ENCODE data around the gene PKD2L1.

The PKD2L1 gene

GRCh38 chr10:100364175-100364574, 34.1 kb upstream of the PKD2L1 start:
- H3K18ac ChIP-seq (ENCODE audit: low read length): no peak overlapping the region
- H3K27me3 ChIP-seq (ENCODE audit: control insufficient read depth in 3 of 3, insufficient read depth in 3 of 3, low read depth in 1 of 3, low read length in 3 of 3): no peaks in the 10 kb centered on the region
- no peak for DNase-seq (ENCODE audit: low spot score)
- no peak overlapping the region for H2BK15ac ChIP-seq (ENCODE audit: low read length)
- no peak overlapping the region for H2BK120ac ChIP-seq (ENCODE audit: low read depth, low read length)
- no peak overlapping the region for H3K9ac ChIP-seq (ENCODE audit: low read depth, low read length, poor library complexity)
- H2AFZ ChIP-seq (ENCODE audit: low read length): no peak overlapping the region
- H2BK5ac ChIP-seq (ENCODE audit: low read length): no peak overlapping the region
- H4K8ac ChIP-seq (ENCODE audit: low read depth, low read length): no peak overlapping the region
- H3K4me3 ChIP-seq (ENCODE audit: low read length in 2 of 2): no peak overlapping the region
- no peak overlapping the region for H3K23ac ChIP-seq (ENCODE audit: low read depth, low read length, poor library complexity)
- peaks cover 33 to 59% of the 10 kb centered on the region in 2 donors for H3K36me3 ChIP-seq (replicated peaks in 1 of 2; ENCODE audit: control insufficient read depth in 2 of 2, insufficient read depth in 2 of 2, low read length in 2 of 2)
- no peak overlapping the region for H3K4me2 ChIP-seq (ENCODE audit: insufficient read depth, low read length, poor library complexity, severe bottlenecking)
- no peak overlapping the region for H3K4ac ChIP-seq (ENCODE audit: low read length)
- no peak overlapping the region for H3K27ac ChIP-seq (replicated peaks; ENCODE audit: low read length)
- H3K79me1 ChIP-seq (ENCODE audit: low read depth, low read length): no peaks in the 10 kb centered on the region
- H4K91ac ChIP-seq (ENCODE audit: low read depth, low read length, poor library complexity): no peak overlapping the region
- peaks cover 4 to 13% of the 10 kb centered on the region in 2 donors for H3K4me1 ChIP-seq (ENCODE audit: control insufficient read depth in 2 of 2, insufficient read depth in 1 of 2, low read depth in 1 of 2, low read length in 2 of 2)
- WGBS, 2 donors (ENCODE audit: extremely low coverage in 2 of 2, insufficient read length in 2 of 2, insufficient replicate concordance in 1 of 2): no CpG with 5 or more reads among the region's 3 CpGs
- H3K9me3 ChIP-seq (replicated peaks in 1 of 2; ENCODE audit: control insufficient read depth in 2 of 2, insufficient read depth in 1 of 2, low read depth in 1 of 2, low read length in 2 of 2): no peaks in the 10 kb centered on the region
- no peak overlapping the region for H2AK5ac ChIP-seq (ENCODE audit: low read depth, low read length)
- no peak overlapping the region for H3K14ac ChIP-seq (ENCODE audit: low read length)
- H2BK12ac ChIP-seq (ENCODE audit: low read length): no peak overlapping the region

DNA sequence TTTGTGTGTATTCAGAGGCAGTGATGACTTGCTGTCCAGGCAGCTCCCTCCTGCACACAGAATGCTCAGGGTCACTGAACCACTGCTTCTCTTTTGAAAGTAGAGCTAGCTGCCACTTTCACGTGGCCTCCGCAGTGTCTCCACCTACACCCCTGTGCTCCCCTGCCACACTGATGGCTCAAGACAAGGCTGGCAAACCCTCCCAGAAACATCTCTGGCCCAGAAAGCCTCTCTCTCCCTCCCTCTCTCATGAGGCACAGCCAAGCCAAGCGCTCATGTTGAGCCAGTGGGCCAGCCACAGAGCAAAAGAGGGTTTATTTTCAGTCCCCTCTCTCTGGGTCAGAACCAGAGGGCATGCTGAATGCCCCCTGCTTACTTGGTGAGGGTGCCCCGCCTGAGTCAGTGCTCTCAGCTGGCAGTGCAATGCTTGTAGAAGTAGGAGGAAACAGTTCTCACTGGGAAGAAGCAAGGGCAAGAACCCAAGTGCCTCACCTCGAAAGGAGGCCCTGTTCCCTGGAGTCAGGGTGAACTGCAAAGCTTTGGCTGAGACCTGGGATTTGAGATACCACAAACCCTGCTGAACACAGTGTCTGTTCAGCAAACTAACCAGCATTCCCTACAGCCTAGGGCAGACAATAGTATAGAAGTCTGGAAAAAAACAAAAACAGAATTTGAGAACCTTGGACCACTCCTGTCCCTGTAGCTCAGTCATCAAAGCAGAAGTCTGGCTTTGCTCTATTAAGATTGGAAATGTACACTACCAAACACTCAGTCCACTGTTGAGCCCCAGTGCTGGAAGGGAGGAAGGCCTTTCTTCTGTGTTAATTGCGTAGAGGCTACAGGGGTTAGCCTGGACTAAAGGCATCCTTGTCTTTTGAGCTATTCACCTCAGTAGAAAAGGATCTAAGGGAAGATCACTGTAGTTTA, 32.8 kb upstream of the PKD2L1 start:
- H2BK12ac ChIP-seq (ENCODE audit: low read length): no peak overlapping the region
- H3K27me3 ChIP-seq (ENCODE audit: control insufficient read depth in 3 of 3, insufficient read depth in 3 of 3, low read depth in 1 of 3, low read length in 3 of 3): no peaks in the 10 kb centered on the region
- DNase-seq (ENCODE audit: low spot score): no peak
- peak overlapping the region; percentile 68 for H3K27ac ChIP-seq (replicated peaks; ENCODE audit: low read length)
- peaks cover 38 to 71% of the 10 kb centered on the region in 2 donors for H3K36me3 ChIP-seq (replicated peaks in 1 of 2; ENCODE audit: control insufficient read depth in 2 of 2, insufficient read depth in 2 of 2, low read length in 2 of 2)
- H3K9me3 ChIP-seq (replicated peaks in 1 of 2; ENCODE audit: control insufficient read depth in 2 of 2, insufficient read depth in 1 of 2, low read depth in 1 of 2, low read length in 2 of 2): no peaks in the 10 kb centered on the region
- H2AFZ ChIP-seq (ENCODE audit: low read length): no peak overlapping the region
- H3K14ac ChIP-seq (ENCODE audit: low read length): no peak overlapping the region
- no peak overlapping the region for H2AK5ac ChIP-seq (ENCODE audit: low read depth, low read length)
- no peak overlapping the region for H2BK5ac ChIP-seq (ENCODE audit: low read length)
- no peak overlapping the region for H3K18ac ChIP-seq (ENCODE audit: low read length)
- peak overlapping the region; percentile 50 for H3K23ac ChIP-seq (ENCODE audit: low read depth, low read length, poor library complexity)
- H3K9ac ChIP-seq (ENCODE audit: low read depth, low read length, poor library complexity): peak overlapping the region; percentile 63
- H2BK15ac ChIP-seq (ENCODE audit: low read length): no peak overlapping the region
- H3K4me1 ChIP-seq (ENCODE audit: control insufficient read depth in 2 of 2, insufficient read depth in 1 of 2, low read depth in 1 of 2, low read length in 2 of 2): peaks cover 4 to 13% of the 10 kb centered on the region in 2 donors
- no peak overlapping the region for H4K8ac ChIP-seq (ENCODE audit: low read depth, low read length)
- no peak overlapping the region for H2BK120ac ChIP-seq (ENCODE audit: low read depth, low read length)
- H3K79me1 ChIP-seq (ENCODE audit: low read depth, low read length): no peaks in the 10 kb centered on the region
- no peak overlapping the region for H3K4ac ChIP-seq (ENCODE audit: low read length)
- WGBS, 2 donors (ENCODE audit: extremely low coverage in 2 of 2, insufficient read length in 2 of 2, insufficient replicate concordance in 1 of 2): no CpG with 5 or more reads among the region's 6 CpGs
- no peak overlapping the region for H3K4me3 ChIP-seq (ENCODE audit: low read length in 2 of 2)
- H4K91ac ChIP-seq (ENCODE audit: low read depth, low read length, poor library complexity): no peak overlapping the region
- no peak overlapping the region for H3K4me2 ChIP-seq (ENCODE audit: insufficient read depth, low read length, poor library complexity, severe bottlenecking)

- no peak overlapping the region for H2BK120ac ChIP-seq (ENCODE audit: low read depth, low read length)
- H3K36me3 ChIP-seq (replicated peaks in 1 of 2; ENCODE audit: control insufficient read depth in 2 of 2, insufficient read depth in 2 of 2, low read length in 2 of 2): peaks cover 59 to 97% of the 10 kb centered on the region in 2 donors
- H3K23ac ChIP-seq (ENCODE audit: low read depth, low read length, poor library complexity): no peak overlapping the region
- no peak overlapping the region for H4K8ac ChIP-seq (ENCODE audit: low read depth, low read length)
- no peak overlapping the region for H3K4me2 ChIP-seq (ENCODE audit: insufficient read depth, low read length, poor library complexity, severe bottlenecking)
- H2AFZ ChIP-seq (ENCODE audit: low read length): no peak overlapping the region
- H3K18ac ChIP-seq (ENCODE audit: low read length): no peak overlapping the region
- H3K4ac ChIP-seq (ENCODE audit: low read length): no peak overlapping the region
- H3K14ac ChIP-seq (ENCODE audit: low read length): no peak overlapping the region
- peaks cover 3% of the 10 kb centered on the region for H3K79me1 ChIP-seq (ENCODE audit: low read depth, low read length)
- no peak overlapping the region for H3K4me3 ChIP-seq (ENCODE audit: low read length in 2 of 2)
- no peak overlapping the region for H2BK15ac ChIP-seq (ENCODE audit: low read length)
- no peaks in the 10 kb centered on the region for H3K27me3 ChIP-seq (ENCODE audit: control insufficient read depth in 3 of 3, insufficient read depth in 3 of 3, low read depth in 1 of 3, low read length in 3 of 3)
- H2BK5ac ChIP-seq (ENCODE audit: low read length): no peak overlapping the region
- H3K4me1 ChIP-seq (ENCODE audit: control insufficient read depth in 2 of 2, insufficient read depth in 1 of 2, low read depth in 1 of 2, low read length in 2 of 2): peaks cover 5 to 19% of the 10 kb centered on the region in 2 donors
- no peak overlapping the region for H3K9ac ChIP-seq (ENCODE audit: low read depth, low read length, poor library complexity)
- no peak overlapping the region for H2AK5ac ChIP-seq (ENCODE audit: low read depth, low read length)
- peaks cover 0 to 8% of the 10 kb centered on the region in 2 donors for H3K9me3 ChIP-seq (replicated peaks in 1 of 2; ENCODE audit: control insufficient read depth in 2 of 2, insufficient read depth in 1 of 2, low read depth in 1 of 2, low read length in 2 of 2)
- no peak for DNase-seq (ENCODE audit: low spot score)
- no peak overlapping the region for H4K91ac ChIP-seq (ENCODE audit: low read depth, low read length, poor library complexity)
- no CpG with 5 or more reads among the region's 6 CpGs for WGBS, 2 donors (ENCODE audit: extremely low coverage in 2 of 2, insufficient read length in 2 of 2, insufficient replicate concordance in 1 of 2)
- H3K27ac ChIP-seq (replicated peaks; ENCODE audit: low read length): peak overlapping the region; percentile 15
- H2BK12ac ChIP-seq (ENCODE audit: low read length): no peak overlapping the region
Observed at GRCh38 chr10:100360234-100360633, 30.2 kb upstream of the PKD2L1 start.

- H3K4ac ChIP-seq (ENCODE audit: low read length): no peak overlapping the region
- H3K18ac ChIP-seq (ENCODE audit: low read length): no peak overlapping the region
- peaks cover 6 to 19% of the 10 kb centered on the region in 2 donors for H3K4me1 ChIP-seq (ENCODE audit: control insufficient read depth in 2 of 2, insufficient read depth in 1 of 2, low read depth in 1 of 2, low read length in 2 of 2)
- no peak overlapping the region for H3K23ac ChIP-seq (ENCODE audit: low read depth, low read length, poor library complexity)
- H4K91ac ChIP-seq (ENCODE audit: low read depth, low read length, poor library complexity): no peak overlapping the region
- H3K36me3 ChIP-seq (replicated peaks in 1 of 2; ENCODE audit: control insufficient read depth in 2 of 2, insufficient read depth in 2 of 2, low read length in 2 of 2): peaks cover 64 to 98% of the 10 kb centered on the region in 2 donors
- peaks cover 3% of the 10 kb centered on the region for H3K79me1 ChIP-seq (ENCODE audit: low read depth, low read length)
- H3K9me3 ChIP-seq (replicated peaks in 1 of 2; ENCODE audit: control insufficient read depth in 2 of 2, insufficient read depth in 1 of 2, low read depth in 1 of 2, low read length in 2 of 2): peaks cover 0 to 9% of the 10 kb centered on the region in 2 donors
- H2BK12ac ChIP-seq (ENCODE audit: low read length): no peak overlapping the region
- no peak overlapping the region for H3K14ac ChIP-seq (ENCODE audit: low read length)
- H2AK5ac ChIP-seq (ENCODE audit: low read depth, low read length): no peak overlapping the region
- no CpG with 5 or more reads among the region's 3 CpGs for WGBS, 2 donors (ENCODE audit: extremely low coverage in 2 of 2, insufficient read length in 2 of 2, insufficient replicate concordance in 1 of 2)
- H3K27me3 ChIP-seq (ENCODE audit: control insufficient read depth in 3 of 3, insufficient read depth in 3 of 3, low read depth in 1 of 3, low read length in 3 of 3): no peaks in the 10 kb centered on the region
- H2BK15ac ChIP-seq (ENCODE audit: low read length): no peak overlapping the region
- no peak for DNase-seq (ENCODE audit: low spot score)
- H2BK120ac ChIP-seq (ENCODE audit: low read depth, low read length): no peak overlapping the region
- H2AFZ ChIP-seq (ENCODE audit: low read length): no peak overlapping the region
- H4K8ac ChIP-seq (ENCODE audit: low read depth, low read length): no peak overlapping the region
- H3K4me3 ChIP-seq (ENCODE audit: low read length in 2 of 2): no peak overlapping the region
- H3K9ac ChIP-seq (ENCODE audit: low read depth, low read length, poor library complexity): no peak overlapping the region
- no peak overlapping the region for H2BK5ac ChIP-seq (ENCODE audit: low read length)
- no peak overlapping the region for H3K27ac ChIP-seq (replicated peaks; ENCODE audit: low read length)
- no peak overlapping the region for H3K4me2 ChIP-seq (ENCODE audit: insufficient read depth, low read length, poor library complexity, severe bottlenecking)
Observed at GRCh38 chr10:100359529-100360150, 29.6 kb upstream of the PKD2L1 start.

Measured in neuronal stem cell (in vitro differentiated cells).